ENCODE measurements around the gene IFI27. TPM values are rescaled to one million over a fixed set of nuclear protein-coding genes. Genes with fewer than 3 reads are reported as not detected.

Gene IFI27
- polyA plus RNA-seq, 1 of the 3 experiments (the other 2 are of a cell fraction) = 1.2 TPM

DNA sequence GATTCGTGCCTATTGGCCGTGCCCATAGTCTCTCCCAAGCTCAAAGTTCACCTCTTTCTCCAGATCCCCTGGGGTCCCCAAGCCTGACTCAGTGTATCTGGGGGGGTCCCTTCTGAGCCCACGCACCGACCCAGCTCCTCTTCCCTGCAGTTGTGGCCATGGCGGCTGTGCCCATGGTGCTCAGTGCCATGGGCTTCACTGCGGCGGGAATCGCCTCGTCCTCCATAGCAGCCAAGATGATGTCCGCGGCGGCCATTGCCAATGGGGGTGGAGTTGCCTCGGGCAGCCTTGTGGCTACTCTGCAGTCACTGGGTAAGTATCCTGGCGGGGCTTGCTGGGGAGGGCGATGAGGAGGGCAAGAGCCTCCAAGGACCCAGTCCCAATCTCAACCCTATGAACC lies 5.1 kb downstream of the IFI27 start:
- Histone ChIP-seq H3K4me2 (no peak overlapping the region), H3K79me2 (ENCODE audit: insufficient read depth) (no peaks in the 10 kb centered on the region), H3K9ac (no peak overlapping the region), H3K9me3 (no peaks in the 10 kb centered on the region), H2AFZ (ENCODE audit: low read depth) (no peak overlapping the region), H3K4me1 (ENCODE audit: control insufficient read depth in 1 of 2, insufficient read depth in 2 of 2, low read depth in 1 of 2, low read length in 1 of 2) (peaks cover 0 to 38% of the 10 kb centered on the region in 2 experiments; a peak in 1 of 4 replicates), H3K27ac (ENCODE audit: low read depth in 2 of 2, low read length in 1 of 2) (no peak overlapping the region; a peak in 1 of 4 replicates), H3K9me2 (no peaks in the 10 kb centered on the region), H3K27me3 (ENCODE audit: insufficient read depth) (no peaks in the 10 kb centered on the region), H4K20me1 (ENCODE audit: insufficient read depth) (no peaks in the 10 kb centered on the region), H3K36me3 (replicated peaks in 1 of 2; ENCODE audit: control insufficient read depth in 1 of 2, insufficient read depth in 2 of 2, low read length in 1 of 2) (no peaks in the 10 kb centered on the region), H3F3A (replicated peaks; ENCODE audit: insufficient read depth) (no peaks in the 10 kb centered on the region), H3K4me3 (ENCODE audit: low read depth in 2 of 2, low read length in 1 of 2) (no peak overlapping the region)
- DNase-seq = no peak
- WGBS (ENCODE audit: low lambda C conversion rate) = 65% methylated on average over 7 of the region's 15 CpGs
- TF ChIP-seq SIN3A (IDR thresholded peaks at IDR 0.05; ENCODE audit: borderline replicate concordance, low read depth, low read length) (no peak), TCF12 (IDR thresholded peaks at IDR 0.05) (no peak), EP300 (IDR thresholded peaks at IDR 0.05; ENCODE audit: borderline replicate concordance in 1 of 2, low read depth in 1 of 2, low read length in 1 of 2) (no peak), FOXM1 (IDR thresholded peaks at IDR 0.05; ENCODE audit: low read depth) (no peak), SMC3 (IDR thresholded peaks at IDR 0.05; ENCODE audit: low read depth, low read length) (no peak), ELF1 (IDR thresholded peaks at IDR 0.05) (no peak), NRF1 (IDR thresholded peaks at IDR 0.05; ENCODE audit: low read depth, low read length) (no peak), RFX5 (IDR thresholded peaks at IDR 0.05; ENCODE audit: low read length) (no peak)
- TF ChIP-seq, protein P1, sequence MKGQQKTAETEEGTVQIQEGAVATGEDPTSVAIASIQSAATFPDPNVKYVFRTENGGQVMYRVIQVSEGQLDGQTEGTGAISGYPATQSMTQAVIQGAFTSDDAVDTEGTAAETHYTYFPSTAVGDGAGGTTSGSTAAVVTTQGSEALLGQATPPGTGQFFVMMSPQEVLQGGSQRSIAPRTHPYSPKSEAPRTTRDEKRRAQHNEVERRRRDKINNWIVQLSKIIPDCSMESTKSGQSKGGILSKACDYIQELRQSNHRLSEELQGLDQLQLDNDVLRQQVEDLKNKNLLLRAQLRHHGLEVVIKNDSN (IDR thresholded peaks at IDR 0.05; ENCODE audit: borderline replicate concordance, low read depth) = no peak
- TF ChIP-seq, protein P2, sequence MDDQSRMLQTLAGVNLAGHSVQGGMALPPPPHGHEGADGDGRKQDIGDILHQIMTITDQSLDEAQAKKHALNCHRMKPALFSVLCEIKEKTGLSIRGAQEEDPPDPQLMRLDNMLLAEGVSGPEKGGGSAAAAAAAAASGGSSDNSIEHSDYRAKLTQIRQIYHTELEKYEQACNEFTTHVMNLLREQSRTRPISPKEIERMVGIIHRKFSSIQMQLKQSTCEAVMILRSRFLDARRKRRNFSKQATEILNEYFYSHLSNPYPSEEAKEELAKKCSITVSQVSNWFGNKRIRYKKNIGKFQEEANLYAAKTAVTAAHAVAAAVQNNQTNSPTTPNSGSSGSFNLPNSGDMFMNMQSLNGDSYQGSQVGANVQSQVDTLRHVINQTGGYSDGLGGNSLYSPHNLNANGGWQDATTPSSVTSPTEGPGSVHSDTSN (IDR thresholded peaks at IDR 0.05) = no peak
- TF ChIP-seq, protein P3, sequence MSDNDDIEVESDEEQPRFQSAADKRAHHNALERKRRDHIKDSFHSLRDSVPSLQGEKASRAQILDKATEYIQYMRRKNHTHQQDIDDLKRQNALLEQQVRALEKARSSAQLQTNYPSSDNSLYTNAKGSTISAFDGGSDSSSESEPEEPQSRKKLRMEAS (IDR thresholded peaks at IDR 0.05; ENCODE audit: low read depth) = no peak
- POLR2A ChIA-PET = interaction anchor here (0.9 to 1.2 kb wide), 3 partner anchors 10 to 35 kb away, joined by 3 to 4 read pairs (median 3); partner anchors contain the start of genes DDX24 and IFI27L1
- CTCF ChIA-PET = interaction anchor here (0.7 to 2.7 kb wide), 7 partner anchors 14 to 176 kb away, joined by 3 to 12 read pairs (median 5); partner anchors contain the start of gene IFI27L2

- POLR2A ChIA-PET = no interaction called here
- no peak overlapping the region for H3K4me2 ChIP-seq
- 73% methylated on average over 10 of the region's 10 CpGs for WGBS (ENCODE audit: low lambda C conversion rate)
- H2AFZ ChIP-seq (ENCODE audit: low read depth) = no peak overlapping the region
- H3K4me3 ChIP-seq (ENCODE audit: low read depth in 2 of 2, low read length in 1 of 2) = no peak overlapping the region
- no peaks in the 10 kb centered on the region for H3F3A ChIP-seq (replicated peaks; ENCODE audit: insufficient read depth)
- CTCF ChIA-PET = interaction anchor here (1.6 kb wide), 1 partner anchor 13 kb away, joined by 5 read pairs; the partner anchor contains the start of gene IFI27L2
- no peaks in the 10 kb centered on the region for H3K9me2 ChIP-seq
- no peaks in the 10 kb centered on the region for H3K79me2 ChIP-seq (ENCODE audit: insufficient read depth)
- no peaks in the 10 kb centered on the region for H3K36me3 ChIP-seq (replicated peaks in 1 of 2; ENCODE audit: control insufficient read depth in 1 of 2, insufficient read depth in 2 of 2, low read length in 1 of 2)
- H3K27ac ChIP-seq (ENCODE audit: low read depth in 2 of 2, low read length in 1 of 2) = no peak overlapping the region
- H3K27me3 ChIP-seq (ENCODE audit: insufficient read depth) = no peaks in the 10 kb centered on the region
- no peak overlapping the region for H3K9ac ChIP-seq
- no peak for DNase-seq
- no peaks in the 10 kb centered on the region for H3K9me3 ChIP-seq
- no peak for TF ChIP-seq NRF1 (IDR thresholded peaks at IDR 0.05; ENCODE audit: low read depth, low read length)
- no peaks in the 10 kb centered on the region for H4K20me1 ChIP-seq (ENCODE audit: insufficient read depth)
- peaks cover 0 to 38% of the 10 kb centered on the region in 2 experiments; a peak in 1 of 4 replicates for H3K4me1 ChIP-seq (ENCODE audit: control insufficient read depth in 1 of 2, insufficient read depth in 2 of 2, low read depth in 1 of 2, low read length in 1 of 2)
These were observed 6.2 kb downstream of the IFI27 start for GRCh38 chr14:94116701-94117100.
